MM.1S (cell line): Measurements from ENCODE around the gene FBXO3.

Experiments used
- DNase-seq: peaks from one replicate; pipeline ENCODE4 v3.0.0-alpha.2; 2015
- H2AFZ ChIP-seq: fragments of 300-600 bp; sonication (generic); 2 replicates; pipeline ENCODE4 v1.6.0; 2016; ENCODE audit warnings: antibody characterized with exemption, low read length
- H3F3A ChIP-seq: fragments of 300-600 bp; sonication (generic); 2 replicates; pipeline ENCODE4 v1.6.1; 2016; ENCODE audit warnings: mild to moderate bottlenecking, antibody characterized with exemption, low read length, moderate library complexity, mixed read lengths; ENCODE audit not compliant: insufficient read depth
- H3K27ac ChIP-seq: fragments of 300-600 bp; sonication (generic); 2 replicates; pipeline ENCODE4 v1.5.1; 2016; ENCODE audit warnings: mild to moderate bottlenecking, low read length
- H3K27me3 ChIP-seq: fragments of 300-600 bp; sonication (generic); replicated peaks from 2 replicates; pipeline ENCODE4 v1.6.0; 2016; ENCODE audit warnings: low read length; ENCODE audit not compliant: insufficient read depth
- H3K36me3 ChIP-seq: fragments of 300-600 bp; sonication (generic); replicated peaks from 2 replicates; pipeline ENCODE4 v1.6.1; 2016; ENCODE audit warnings: mild to moderate bottlenecking, low read length, mixed read lengths; ENCODE audit not compliant: insufficient read depth
- H3K4me1 ChIP-seq: fragments of 300-600 bp; sonication (generic); 2 replicates; pipeline ENCODE4 v1.6.1; 2016; ENCODE audit warnings: low read length, mixed read lengths
- H3K4me2 ChIP-seq: fragments of 300-600 bp; sonication (generic); 2 replicates; pipeline ENCODE4 v1.6.0; 2016; ENCODE audit warnings: low read depth, low read length
- H3K4me3 ChIP-seq: fragments of 300-600 bp; sonication (generic); 2 replicates; pipeline ENCODE4 v1.5.1; 2016; ENCODE audit warnings: low read length, mixed read lengths
- H3K79me2 ChIP-seq: fragments of 300-600 bp; sonication (generic); 2 replicates; pipeline ENCODE4 v1.6.1; 2016; ENCODE audit warnings: mixed run types, low read length, mixed read lengths
- H3K9ac ChIP-seq: fragments of 300-600 bp; sonication (generic); 2 replicates; pipeline ENCODE4 v1.6.1; 2016; ENCODE audit warnings: low read length, mixed read lengths
- H3K9me2 ChIP-seq: fragments of 300-600 bp; sonication (generic); replicated peaks from 2 replicates; pipeline ENCODE4 v1.6.1; 2016; ENCODE audit warnings: mild to moderate bottlenecking, low read length, mixed read lengths; ENCODE audit not compliant: insufficient read depth
- H3K9me3 ChIP-seq: fragments of 300-600 bp; sonication (generic); replicated peaks from 2 replicates; pipeline ENCODE4 v1.6.1; 2016; ENCODE audit warnings: mild to moderate bottlenecking, low read length, mixed read lengths; ENCODE audit not compliant: insufficient read depth
- H4K20me1 ChIP-seq: fragments of 300-600 bp; sonication (generic); 2 replicates; pipeline ENCODE4 v1.6.1; 2016; ENCODE audit warnings: mild to moderate bottlenecking, low read length, moderate library complexity, mixed read lengths; ENCODE audit not compliant: insufficient read depth
- EZH2 ChIP-seq: fragments of 300-600 bp; sonication (generic); optimal IDR thresholded peaks from 2 replicates; pipeline ENCODE3; 2017; ENCODE audit warnings: low read depth, mild to moderate bottlenecking, antibody characterized with exemption, low read length, mixed read lengths
- EZH2phosphoT487 ChIP-seq: fragments of 300-600 bp; sonication (generic); IDR thresholded peaks from 2 replicates; pipeline ENCODE4 v1.6.1; 2018; ENCODE audit warnings: antibody characterized with exemption, low read length
- TF ChIP-seq, protein P1 (sequence below): fragments of 300-600 bp; sonication (generic); IDR thresholded peaks from 2 replicates; pipeline ENCODE4 v1.5.1; 2016; ENCODE audit warnings: antibody characterized with exemption, low read length, mixed read lengths

The FBXO3 gene

DNA sequence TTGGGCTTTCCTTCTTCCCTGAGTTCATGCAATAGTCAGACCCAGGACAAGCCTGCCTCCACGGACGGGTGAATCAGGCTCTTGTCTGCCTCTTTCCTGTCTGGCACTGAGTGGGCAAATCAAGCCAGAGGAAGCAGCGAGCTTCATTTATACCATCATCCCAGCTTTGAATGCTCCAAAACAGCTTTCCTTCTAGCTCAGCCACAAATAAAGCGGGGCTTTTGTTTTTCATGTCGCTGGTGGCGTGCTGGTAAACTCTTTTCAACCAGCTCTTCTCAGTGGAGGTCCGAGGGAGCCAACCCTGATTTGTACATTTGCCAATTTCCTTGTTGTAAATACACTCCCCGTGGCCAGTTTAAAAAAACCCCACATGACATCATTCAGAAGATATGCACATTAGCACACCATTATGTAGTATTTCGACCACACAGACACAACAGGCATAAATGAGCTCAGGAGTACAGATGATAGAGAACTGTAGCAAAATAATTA is 82.3 kb downstream of the FBXO3 start:
- Histone ChIP-seq H3K36me3 (no peaks in the 10 kb centered on the region), H3K9me3 (no peaks in the 10 kb centered on the region), H3K27me3 (no peaks in the 10 kb centered on the region), H3K79me2 (no peaks in the 10 kb centered on the region), H3K4me2 (no peak overlapping the region), H2AFZ (no peak overlapping the region), H3K27ac (no peak overlapping the region), H3K4me1 (peaks cover 17% of the 10 kb centered on the region), H3K9ac (no peak overlapping the region), H3K9me2 (no peaks in the 10 kb centered on the region), H4K20me1 (no peaks in the 10 kb centered on the region), H3K4me3 (no peak overlapping the region), H3F3A (no peaks in the 10 kb centered on the region)
- TF ChIP-seq, protein P1, sequence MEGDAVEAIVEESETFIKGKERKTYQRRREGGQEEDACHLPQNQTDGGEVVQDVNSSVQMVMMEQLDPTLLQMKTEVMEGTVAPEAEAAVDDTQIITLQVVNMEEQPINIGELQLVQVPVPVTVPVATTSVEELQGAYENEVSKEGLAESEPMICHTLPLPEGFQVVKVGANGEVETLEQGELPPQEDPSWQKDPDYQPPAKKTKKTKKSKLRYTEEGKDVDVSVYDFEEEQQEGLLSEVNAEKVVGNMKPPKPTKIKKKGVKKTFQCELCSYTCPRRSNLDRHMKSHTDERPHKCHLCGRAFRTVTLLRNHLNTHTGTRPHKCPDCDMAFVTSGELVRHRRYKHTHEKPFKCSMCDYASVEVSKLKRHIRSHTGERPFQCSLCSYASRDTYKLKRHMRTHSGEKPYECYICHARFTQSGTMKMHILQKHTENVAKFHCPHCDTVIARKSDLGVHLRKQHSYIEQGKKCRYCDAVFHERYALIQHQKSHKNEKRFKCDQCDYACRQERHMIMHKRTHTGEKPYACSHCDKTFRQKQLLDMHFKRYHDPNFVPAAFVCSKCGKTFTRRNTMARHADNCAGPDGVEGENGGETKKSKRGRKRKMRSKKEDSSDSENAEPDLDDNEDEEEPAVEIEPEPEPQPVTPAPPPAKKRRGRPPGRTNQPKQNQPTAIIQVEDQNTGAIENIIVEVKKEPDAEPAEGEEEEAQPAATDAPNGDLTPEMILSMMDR: no peak
- TF ChIP-seq EZH2: no peak
- no peak for TF ChIP-seq EZH2phosphoT487
- DNase-seq: no peak

DNA sequence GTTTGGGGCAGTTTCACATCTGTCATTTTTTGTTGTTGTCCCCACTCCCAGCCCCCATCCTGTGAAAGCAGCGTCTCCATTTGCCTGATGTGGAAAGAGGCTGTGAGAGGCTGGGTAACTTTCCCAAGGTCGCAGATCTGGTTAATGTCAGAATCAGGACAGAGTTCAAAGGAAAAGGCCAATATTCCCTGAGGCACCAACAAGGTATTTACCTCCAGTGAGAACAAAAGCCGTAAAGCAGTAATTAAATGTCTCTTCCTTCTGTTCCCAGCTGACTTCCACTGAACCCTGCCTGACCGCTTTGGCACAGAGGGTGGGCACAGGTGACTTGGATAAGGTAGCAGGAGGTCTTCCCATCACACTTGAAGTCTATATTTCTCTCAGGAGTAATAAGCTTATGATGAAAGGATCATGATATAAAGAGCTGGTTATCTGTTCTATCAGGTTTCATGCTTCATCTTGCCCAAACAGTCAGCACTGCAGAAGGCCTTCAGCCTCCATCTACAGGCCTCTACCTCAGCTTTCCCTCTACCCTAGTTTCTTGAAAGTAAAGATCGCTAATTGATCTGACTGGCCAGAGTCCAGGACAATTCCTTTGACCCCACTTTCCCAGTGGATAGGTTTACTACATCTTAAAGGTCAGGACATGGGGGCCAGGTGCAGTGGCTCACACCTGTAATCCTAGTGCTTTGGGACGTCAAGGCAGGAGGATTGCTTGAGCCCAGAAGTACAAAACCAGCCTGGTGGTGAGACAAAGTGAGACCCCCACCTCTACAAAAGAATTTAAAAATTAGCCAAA is 83.1 kb downstream of the FBXO3 start:
- H3K4me1 ChIP-seq: peaks cover 17% of the 10 kb centered on the region
- H2AFZ ChIP-seq: no peak overlapping the region
- no peaks in the 10 kb centered on the region for H3F3A ChIP-seq
- no peaks in the 10 kb centered on the region for H3K27me3 ChIP-seq
- H3K9me3 ChIP-seq: no peaks in the 10 kb centered on the region
- DNase-seq: no peak
- no peaks in the 10 kb centered on the region for H3K79me2 ChIP-seq
- no peak overlapping the region for H3K27ac ChIP-seq
- no peaks in the 10 kb centered on the region for H3K36me3 ChIP-seq
- H3K9ac ChIP-seq: no peak overlapping the region
- H3K4me3 ChIP-seq: no peak overlapping the region
- TF ChIP-seq EZH2: no peak
- TF ChIP-seq EZH2phosphoT487: no peak
- TF ChIP-seq, protein P1: no peak
- no peaks in the 10 kb centered on the region for H3K9me2 ChIP-seq
- no peak overlapping the region for H3K4me2 ChIP-seq
- no peaks in the 10 kb centered on the region for H4K20me1 ChIP-seq
